Measurements from ENCODE around the gene ARHGAP9. TPM values are rescaled to one million over a fixed set of nuclear protein-coding genes. Genes with fewer than 3 reads are reported as not detected.

The ARHGAP9 gene
- total and polyA plus RNA-seq, 2 of the 8 experiments (the other 6 are each of a cell fraction or from before 2014, with no cell fraction given), result 3.2 to 6.0 TPM

DNA sequence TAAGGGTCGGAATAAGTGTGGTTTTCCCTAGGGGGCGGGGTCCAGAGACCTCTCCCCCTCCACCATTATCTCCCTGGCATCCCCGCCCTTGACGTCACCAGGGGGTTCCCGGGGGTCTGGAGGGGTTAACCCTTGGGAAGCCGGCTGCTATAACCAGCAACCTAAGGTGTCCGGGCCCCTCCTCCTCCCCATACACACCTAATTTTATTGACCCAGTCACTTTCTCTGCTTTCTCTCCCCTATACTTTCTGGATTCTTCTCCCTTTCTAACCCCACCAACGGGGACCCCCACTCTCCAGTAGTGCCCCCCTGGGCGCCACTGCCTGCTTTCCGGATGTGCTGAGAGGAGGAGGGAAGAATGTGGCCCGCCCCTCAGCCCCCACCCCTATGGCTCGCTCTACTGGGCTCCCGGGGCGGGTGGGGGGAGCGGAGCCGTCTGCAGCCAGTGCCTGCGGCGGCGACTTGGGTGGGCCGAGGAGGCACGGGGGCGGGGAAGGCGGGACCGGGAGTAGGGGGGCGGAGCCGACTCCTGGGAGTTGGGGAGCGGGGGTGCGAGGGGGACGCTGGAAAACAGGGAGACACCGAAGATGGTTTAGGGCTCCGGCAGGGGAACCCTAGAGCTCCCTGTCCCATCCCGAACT lies 18.3 kb downstream of the ARHGAP9 start (continued):
- TF ChIP-seq RBBP5 (IDR thresholded peaks at IDR 0.05; ENCODE audit: borderline replicate concordance, low read depth, low read length) (peak; percentile 66; the same call in 1 of the 2 replicates), NRF1 (IDR thresholded peaks at IDR 0.05; ENCODE audit: low read depth, low read length) (no peak), CREB1 (IDR thresholded peaks at IDR 0.05) (peak; percentile 86), SIRT6 (IDR thresholded peaks at IDR 0.05; ENCODE audit: low read length) (no peak), HDAC2 (IDR thresholded peaks at IDR 0.05; ENCODE audit: borderline replicate concordance in 1 of 2, low read depth in 2 of 2, low read length in 2 of 2) (no peak), SIX5 (IDR thresholded peaks at IDR 0.05; ENCODE audit: low read depth, low read length) (no peak), KDM5A (IDR thresholded peaks at IDR 0.05; ENCODE audit: low read length) (no peak), CHD1 (IDR thresholded peaks at IDR 0.05; ENCODE audit: low read depth, low read length) (no peak)
- TF ChIP-seq, protein P1, sequence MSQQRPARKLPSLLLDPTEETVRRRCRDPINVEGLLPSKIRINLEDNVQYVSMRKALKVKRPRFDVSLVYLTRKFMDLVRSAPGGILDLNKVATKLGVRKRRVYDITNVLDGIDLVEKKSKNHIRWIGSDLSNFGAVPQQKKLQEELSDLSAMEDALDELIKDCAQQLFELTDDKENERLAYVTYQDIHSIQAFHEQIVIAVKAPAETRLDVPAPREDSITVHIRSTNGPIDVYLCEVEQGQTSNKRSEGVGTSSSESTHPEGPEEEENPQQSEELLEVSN (IDR thresholded peaks at IDR 0.05), result no peak
- TF ChIP-seq, protein P2, sequence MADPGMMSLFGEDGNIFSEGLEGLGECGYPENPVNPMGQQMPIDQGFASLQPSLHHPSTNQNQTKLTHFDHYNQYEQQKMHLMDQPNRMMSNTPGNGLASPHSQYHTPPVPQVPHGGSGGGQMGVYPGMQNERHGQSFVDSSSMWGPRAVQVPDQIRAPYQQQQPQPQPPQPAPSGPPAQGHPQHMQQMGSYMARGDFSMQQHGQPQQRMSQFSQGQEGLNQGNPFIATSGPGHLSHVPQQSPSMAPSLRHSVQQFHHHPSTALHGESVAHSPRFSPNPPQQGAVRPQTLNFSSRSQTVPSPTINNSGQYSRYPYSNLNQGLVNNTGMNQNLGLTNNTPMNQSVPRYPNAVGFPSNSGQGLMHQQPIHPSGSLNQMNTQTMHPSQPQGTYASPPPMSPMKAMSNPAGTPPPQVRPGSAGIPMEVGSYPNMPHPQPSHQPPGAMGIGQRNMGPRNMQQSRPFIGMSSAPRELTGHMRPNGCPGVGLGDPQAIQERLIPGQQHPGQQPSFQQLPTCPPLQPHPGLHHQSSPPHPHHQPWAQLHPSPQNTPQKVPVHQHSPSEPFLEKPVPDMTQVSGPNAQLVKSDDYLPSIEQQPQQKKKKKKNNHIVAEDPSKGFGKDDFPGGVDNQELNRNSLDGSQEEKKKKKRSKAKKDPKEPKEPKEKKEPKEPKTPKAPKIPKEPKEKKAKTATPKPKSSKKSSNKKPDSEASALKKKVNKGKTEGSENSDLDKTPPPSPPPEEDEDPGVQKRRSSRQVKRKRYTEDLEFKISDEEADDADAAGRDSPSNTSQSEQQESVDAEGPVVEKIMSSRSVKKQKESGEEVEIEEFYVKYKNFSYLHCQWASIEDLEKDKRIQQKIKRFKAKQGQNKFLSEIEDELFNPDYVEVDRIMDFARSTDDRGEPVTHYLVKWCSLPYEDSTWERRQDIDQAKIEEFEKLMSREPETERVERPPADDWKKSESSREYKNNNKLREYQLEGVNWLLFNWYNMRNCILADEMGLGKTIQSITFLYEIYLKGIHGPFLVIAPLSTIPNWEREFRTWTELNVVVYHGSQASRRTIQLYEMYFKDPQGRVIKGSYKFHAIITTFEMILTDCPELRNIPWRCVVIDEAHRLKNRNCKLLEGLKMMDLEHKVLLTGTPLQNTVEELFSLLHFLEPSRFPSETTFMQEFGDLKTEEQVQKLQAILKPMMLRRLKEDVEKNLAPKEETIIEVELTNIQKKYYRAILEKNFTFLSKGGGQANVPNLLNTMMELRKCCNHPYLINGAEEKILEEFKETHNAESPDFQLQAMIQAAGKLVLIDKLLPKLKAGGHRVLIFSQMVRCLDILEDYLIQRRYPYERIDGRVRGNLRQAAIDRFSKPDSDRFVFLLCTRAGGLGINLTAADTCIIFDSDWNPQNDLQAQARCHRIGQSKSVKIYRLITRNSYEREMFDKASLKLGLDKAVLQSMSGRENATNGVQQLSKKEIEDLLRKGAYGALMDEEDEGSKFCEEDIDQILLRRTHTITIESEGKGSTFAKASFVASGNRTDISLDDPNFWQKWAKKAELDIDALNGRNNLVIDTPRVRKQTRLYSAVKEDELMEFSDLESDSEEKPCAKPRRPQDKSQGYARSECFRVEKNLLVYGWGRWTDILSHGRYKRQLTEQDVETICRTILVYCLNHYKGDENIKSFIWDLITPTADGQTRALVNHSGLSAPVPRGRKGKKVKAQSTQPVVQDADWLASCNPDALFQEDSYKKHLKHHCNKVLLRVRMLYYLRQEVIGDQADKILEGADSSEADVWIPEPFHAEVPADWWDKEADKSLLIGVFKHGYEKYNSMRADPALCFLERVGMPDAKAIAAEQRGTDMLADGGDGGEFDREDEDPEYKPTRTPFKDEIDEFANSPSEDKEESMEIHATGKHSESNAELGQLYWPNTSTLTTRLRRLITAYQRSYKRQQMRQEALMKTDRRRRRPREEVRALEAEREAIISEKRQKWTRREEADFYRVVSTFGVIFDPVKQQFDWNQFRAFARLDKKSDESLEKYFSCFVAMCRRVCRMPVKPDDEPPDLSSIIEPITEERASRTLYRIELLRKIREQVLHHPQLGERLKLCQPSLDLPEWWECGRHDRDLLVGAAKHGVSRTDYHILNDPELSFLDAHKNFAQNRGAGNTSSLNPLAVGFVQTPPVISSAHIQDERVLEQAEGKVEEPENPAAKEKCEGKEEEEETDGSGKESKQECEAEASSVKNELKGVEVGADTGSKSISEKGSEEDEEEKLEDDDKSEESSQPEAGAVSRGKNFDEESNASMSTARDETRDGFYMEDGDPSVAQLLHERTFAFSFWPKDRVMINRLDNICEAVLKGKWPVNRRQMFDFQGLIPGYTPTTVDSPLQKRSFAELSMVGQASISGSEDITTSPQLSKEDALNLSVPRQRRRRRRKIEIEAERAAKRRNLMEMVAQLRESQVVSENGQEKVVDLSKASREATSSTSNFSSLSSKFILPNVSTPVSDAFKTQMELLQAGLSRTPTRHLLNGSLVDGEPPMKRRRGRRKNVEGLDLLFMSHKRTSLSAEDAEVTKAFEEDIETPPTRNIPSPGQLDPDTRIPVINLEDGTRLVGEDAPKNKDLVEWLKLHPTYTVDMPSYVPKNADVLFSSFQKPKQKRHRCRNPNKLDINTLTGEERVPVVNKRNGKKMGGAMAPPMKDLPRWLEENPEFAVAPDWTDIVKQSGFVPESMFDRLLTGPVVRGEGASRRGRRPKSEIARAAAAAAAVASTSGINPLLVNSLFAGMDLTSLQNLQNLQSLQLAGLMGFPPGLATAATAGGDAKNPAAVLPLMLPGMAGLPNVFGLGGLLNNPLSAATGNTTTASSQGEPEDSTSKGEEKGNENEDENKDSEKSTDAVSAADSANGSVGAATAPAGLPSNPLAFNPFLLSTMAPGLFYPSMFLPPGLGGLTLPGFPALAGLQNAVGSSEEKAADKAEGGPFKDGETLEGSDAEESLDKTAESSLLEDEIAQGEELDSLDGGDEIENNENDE (IDR thresholded peaks at IDR 0.05; ENCODE audit: insufficient replicate concordance, low read length), result peak; percentile 46

All from H1 (cell line).